HG03520 (cell line): Measurements from ENCODE around the gene SH3RF3.

Experiments
- ATAC-seq: cut with Tn5 transposase; IDR thresholded peaks from one replicate; pipeline ENCODE4 v1.9.1; 2021; ENCODE audit warnings: mild to moderate bottlenecking, moderate library complexity; ENCODE audit not compliant: unreplicated experiment

Gene SH3RF3

DNA sequence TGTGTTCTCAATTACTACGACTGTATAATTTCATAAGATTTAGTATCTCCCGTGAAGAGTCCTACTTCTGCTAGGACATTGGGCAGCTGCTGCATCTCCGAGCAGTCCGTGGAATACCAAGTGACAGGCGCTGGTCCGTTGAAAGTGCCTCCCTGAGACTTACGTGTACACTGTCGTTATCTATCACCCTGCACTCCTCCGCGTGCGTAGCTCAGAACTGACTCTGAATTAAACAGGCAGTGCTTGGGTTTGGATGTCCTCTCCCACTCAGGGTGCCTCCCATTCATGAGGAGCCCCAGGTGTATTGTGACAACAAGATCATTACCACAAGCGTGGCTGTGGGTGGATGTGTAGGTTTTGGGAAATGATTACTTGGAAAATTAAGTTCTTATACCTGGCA is 148.4 kb downstream of the SH3RF3 start:
- no peak for ATAC-seq

GRCh38 chr2:109279243-109279860 is 150.3 kb downstream of the SH3RF3 start:
- ATAC-seq: no peak

GRCh38 chr2:109280804-109281203 is 151.8 kb downstream of the SH3RF3 start:
- no peak for ATAC-seq

DNA sequence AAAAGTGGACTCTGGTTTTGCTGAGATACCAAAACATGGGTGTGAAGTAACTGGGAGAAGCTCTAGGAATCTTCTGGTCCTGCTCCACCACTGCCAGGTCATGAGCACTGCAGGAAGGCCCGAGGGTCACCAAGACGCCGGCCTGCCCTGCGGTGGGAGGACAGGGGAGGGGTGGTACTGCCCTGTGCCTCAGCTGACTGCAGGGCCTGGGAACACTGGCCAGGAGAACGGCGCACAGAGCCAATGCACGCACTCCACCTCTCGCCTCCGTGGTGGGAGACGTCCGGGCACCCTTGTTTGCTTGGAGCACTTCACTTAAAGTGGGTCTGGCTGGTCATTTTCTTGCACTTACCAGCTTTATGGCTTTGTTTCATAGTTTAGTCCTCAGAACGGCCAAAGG is 153.4 kb downstream of the SH3RF3 start:
- ATAC-seq: no peak

GRCh38 chr2:109282865-109283264 is 153.9 kb downstream of the SH3RF3 start:
- no peak for ATAC-seq

- no peak for ATAC-seq
Measured at GRCh38 chr2:109284826-109285225, 155.8 kb downstream of the SH3RF3 start.

- ATAC-seq: no peak
Measured at GRCh38 chr2:109285244-109285651, 156.2 kb downstream of the SH3RF3 start.

DNA sequence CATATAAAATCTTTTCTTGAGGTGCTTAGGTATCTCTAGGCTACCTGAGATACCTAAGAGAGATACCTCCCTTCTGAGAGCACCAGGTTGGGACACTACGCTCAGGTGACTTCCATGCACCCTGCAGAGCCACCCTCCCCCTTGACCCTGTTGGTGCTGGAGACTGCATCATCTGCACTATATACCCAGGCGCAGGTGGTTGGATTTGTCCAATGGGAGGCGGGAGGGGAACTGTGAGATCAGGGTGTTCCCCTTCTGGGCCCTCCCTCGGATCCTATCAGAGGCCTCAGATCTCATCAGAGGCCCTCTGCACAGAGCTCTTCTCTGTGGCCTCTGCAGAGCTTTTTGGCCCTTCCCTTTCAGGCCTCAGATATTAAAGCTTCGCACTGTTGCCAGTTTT is 158.4 kb downstream of the SH3RF3 start:
- no peak for ATAC-seq

DNA sequence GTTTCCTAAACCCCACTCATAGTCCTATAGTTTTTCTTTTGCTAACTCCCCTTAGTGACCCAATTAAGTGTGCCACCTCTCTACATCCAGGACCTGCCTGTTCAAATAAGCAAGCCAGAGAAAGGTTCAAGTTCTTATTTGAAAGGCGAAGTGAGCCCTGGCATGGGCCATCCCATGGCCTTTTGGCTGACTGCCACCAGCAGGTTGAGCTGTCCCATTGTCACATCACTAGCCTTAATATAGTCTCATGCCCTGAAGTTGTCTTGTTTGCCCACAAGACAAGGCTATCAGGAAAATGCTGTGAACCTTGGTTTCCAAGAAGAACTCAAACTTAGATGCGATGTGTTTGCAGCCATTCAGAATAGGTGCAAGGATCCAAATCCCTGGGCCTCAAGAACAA is 158.8 kb downstream of the SH3RF3 start:
- no peak for ATAC-seq

DNA sequence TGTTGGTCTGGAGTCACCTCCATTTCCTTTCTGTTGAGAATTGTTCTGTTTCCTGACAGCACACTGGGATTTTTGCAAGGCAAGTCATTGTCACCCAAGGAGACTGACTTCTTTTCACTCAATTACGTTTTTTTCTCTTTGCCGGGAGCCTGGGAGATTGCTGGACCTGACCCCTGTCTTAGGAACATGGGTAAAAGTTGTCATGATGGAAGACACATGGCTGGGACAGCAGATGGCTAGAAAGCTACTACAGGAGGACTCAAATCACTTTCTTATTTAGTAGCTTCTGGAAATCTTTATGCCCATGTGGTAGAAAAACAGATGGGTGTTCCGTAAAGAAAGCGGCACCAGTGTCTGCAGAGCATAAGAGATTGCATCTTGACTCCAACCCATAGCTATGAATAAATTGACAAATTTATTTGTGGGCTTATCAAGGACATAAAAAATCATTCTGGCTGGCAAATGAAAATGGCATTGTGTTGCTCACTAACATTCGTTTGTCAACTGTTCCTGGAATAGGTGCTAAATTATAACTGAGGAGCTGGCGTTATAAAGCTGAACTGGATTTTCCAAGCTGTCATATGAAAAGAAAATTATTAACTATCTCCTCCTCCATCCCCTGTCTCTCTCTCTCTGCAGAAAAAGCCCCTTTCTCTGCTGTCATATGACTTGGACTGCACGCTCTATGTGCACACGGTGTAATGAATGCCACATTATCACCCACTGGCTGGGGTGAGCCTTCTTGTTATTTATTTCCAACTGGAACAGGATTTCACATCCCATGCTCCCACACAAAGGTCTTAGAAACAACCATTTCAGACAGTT is 159.8 kb downstream of the SH3RF3 start:
- ATAC-seq: no peak

- no peak for ATAC-seq
Measured at GRCh38 chr2:109289504-109290222, 160.7 kb downstream of the SH3RF3 start.

- no peak for ATAC-seq
Measured at GRCh38 chr2:109290887-109291643, 162.1 kb downstream of the SH3RF3 start.

DNA sequence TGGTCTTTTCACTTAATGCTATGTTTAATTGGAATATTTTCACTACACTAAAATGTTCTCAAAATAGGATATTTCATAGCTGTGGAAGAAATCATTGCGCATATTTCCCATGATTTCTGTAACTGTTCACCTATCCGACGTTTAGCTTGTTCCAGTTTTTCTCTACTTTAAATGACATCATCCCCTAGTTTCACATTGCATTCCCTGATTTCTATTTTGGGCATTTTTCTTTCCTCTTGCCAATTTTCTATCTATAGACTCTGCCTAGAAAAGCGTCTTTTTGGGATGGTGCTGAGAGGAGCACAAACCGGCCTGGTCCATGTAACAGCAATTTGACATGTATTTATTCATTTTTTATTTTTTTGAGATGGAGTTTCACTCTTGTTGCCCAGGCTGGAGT is 163.4 kb downstream of the SH3RF3 start:
- no peak for ATAC-seq

- no peak for ATAC-seq
Measured at GRCh38 chr2:109293663-109294062, 164.7 kb downstream of the SH3RF3 start.

DNA sequence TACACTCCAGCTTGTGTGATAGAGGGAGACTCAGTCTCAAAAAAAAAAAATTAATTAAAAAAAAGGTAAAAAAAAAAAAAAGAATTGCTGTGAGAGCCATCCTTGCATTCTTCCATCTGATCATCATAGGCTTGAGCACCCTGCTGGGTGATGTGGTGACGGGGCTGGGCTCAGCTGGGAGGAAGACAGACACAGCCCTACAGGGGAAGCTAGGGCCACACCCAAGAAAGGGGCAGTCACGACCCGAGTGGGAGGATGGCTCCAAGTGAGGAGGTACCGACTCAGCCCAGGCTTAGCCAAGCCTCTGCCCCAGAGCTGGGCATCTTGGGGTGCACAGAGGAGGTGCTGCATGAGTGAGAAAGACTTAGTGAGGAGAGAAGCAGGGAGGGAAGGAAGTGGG is 165.5 kb downstream of the SH3RF3 start:
- ATAC-seq: no peak

DNA sequence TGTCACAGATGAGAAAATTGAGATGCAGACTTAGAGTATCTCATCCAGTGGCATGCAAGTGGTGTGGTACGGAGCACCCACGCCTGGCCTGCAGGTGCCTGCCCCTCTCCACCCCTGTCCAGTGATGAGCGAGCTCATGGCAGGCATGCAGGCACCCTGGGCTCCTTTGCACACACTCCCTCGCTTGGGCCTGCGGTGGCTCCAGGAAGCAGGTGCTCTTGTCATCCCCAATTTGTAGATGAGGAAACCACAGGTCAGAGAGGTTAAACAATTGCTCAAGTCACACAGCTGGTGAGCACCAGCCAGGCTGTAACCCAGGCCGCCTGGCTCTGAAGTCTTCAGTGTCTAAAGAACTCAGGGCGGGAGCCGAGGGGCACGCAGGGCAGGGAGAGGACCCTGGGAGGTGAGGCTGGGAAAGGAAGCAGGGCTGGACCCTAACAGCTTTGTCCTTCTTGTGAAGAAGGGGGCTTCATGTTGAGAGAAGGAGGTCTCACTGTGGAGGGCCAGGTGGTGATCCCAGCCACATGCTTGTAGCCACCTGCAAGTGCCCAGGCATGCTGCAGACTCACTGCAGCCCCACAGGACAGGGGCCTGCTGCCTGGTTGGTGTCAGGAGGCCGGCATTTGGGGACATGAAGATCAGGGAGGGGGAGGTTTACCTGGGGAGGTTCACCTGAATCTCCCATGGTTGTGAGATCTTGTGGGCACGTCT is 166.2 kb downstream of the SH3RF3 start:
- ATAC-seq: no peak

GRCh38 chr2:109295781-109296117 is 166.7 kb downstream of the SH3RF3 start:
- ATAC-seq: no peak

- no peak for ATAC-seq
Measured at GRCh38 chr2:109297566-109298490, 168.8 kb downstream of the SH3RF3 start.

DNA sequence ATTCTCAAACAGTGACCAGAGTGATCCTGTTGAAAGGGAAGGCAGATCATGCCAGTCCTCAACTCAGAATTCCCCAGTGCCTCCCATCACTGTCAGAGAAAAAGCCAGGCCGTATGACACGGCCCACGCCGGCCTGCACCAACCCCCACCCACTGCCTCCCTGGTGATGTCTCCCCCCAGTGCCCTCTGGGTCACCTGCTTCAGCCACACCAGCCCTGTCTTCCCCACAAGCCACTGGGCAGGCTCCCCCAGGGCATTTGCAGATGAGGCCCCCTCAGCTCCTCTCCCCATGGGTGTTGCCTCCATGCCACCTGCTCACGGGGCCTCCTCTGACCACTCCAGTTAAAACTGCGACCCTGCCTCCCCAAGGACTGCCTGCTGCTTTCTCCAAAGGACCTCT is 169.8 kb downstream of the SH3RF3 start:
- ATAC-seq: no peak

DNA sequence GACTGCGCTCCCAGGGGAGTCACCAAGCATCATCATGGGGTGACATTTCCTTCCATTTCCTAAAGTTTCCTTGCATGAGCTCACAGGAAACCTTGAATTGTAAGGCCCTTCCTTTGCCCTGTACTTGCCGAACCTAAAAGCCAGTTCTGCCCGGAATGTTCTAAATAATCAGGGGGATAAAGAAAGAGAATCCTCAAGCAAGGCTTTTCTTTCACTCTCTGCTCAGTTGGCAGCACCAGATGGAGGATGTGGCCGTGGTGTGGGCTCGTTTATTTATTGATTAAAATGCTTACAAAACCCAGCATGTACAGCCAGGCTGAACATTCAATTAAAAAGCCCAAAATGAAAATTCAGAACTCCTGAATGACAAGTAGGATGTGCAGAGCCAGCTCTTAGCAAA is 170.5 kb downstream of the SH3RF3 start:
- ATAC-seq: no peak
